ENCODE data around the gene MYO7B. TPM values are rescaled to one million over a fixed set of nuclear protein-coding genes. Genes with fewer than 3 reads are reported as not detected.

Gene MYO7B
- total and polyA plus RNA-seq, 2 donors (not counting 1 experiment from before 2014, with no cell fraction given), result 5.0 to 68.2 TPM

DNA sequence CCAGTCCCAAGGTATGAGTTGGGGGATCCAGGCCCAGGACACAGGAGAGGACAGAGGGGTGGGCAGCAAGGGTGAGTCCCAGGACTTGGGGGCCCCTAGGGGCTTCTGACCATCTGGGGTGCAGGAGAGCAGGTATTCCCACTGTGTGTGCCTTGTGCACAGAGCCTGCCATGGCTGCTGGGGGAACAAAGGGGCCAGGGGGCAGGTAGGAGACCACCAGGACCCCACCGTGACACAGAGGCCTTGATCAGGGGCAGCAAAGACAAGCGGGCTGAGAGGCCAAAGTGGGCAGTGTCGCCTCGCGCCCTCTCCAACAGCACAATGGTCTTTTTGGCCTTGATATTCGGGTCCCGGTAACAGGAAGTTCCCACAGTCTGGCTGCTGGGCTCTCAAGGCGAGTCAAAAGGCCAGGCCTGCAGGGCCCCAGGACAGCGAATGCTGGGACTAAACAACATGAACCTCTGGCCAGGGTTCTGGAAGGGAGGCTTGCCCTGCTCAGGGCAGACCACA lies 98.1 kb downstream of the MYO7B start:
- Mint-ChIP-seq H3K4me1 (peaks cover 92% of the 10 kb centered on the region), H3K9me3 (ENCODE audit: insufficient read depth) (no peaks in the 10 kb centered on the region), H3K27me3 (no peaks in the 10 kb centered on the region), H3K4me3 (peak overlapping the region; percentile 77), H3K27ac (peak overlapping the region; percentile 96)
- DNase-seq, result peak; percentile 44
- POLR2A ChIA-PET, result no interaction called here
- CTCF ChIA-PET, result interaction anchor here (4.1 to 7.3 kb wide), 2 partner anchors 15 to 16 kb away, joined by 22 to 53 read pairs; no protein-coding TSS in a partner anchor
- no peaks in the 10 kb centered on the region for H3K27me3 ChIP-seq (replicated peaks in 1 of 4; ENCODE audit: control extremely low read depth in 1 of 4, control insufficient read depth in 3 of 4, insufficient read depth in 4 of 4, low read length in 3 of 4)
- H2AFZ ChIP-seq (ENCODE audit: insufficient read depth, low read depth, low read length, poor library complexity, severe bottlenecking), result no peak overlapping the region
- no peaks in the 10 kb centered on the region for H3K9me3 ChIP-seq (ENCODE audit: control extremely low read depth in 1 of 3, control insufficient read depth in 2 of 3, insufficient read depth in 1 of 3, low read length in 2 of 3)
- peak overlapping the region; percentile 71 for H3K4me2 ChIP-seq (replicated peaks; ENCODE audit: low read depth, low read length, poor library complexity, severe bottlenecking)
- H3K4me1 ChIP-seq (ENCODE audit: control insufficient read depth in 2 of 2, insufficient read depth in 2 of 2, low read length in 2 of 2), result peaks cover 94 to 100% of the 10 kb centered on the region in 2 donors
- intact Hi-C loops (cut with micrococcal nuclease), result loop anchor here (1.0 to 2.0 kb wide), 2 partner anchors 12 to 15 kb away; no protein-coding TSS in a partner anchor
- TF ChIP-seq, protein P1, sequence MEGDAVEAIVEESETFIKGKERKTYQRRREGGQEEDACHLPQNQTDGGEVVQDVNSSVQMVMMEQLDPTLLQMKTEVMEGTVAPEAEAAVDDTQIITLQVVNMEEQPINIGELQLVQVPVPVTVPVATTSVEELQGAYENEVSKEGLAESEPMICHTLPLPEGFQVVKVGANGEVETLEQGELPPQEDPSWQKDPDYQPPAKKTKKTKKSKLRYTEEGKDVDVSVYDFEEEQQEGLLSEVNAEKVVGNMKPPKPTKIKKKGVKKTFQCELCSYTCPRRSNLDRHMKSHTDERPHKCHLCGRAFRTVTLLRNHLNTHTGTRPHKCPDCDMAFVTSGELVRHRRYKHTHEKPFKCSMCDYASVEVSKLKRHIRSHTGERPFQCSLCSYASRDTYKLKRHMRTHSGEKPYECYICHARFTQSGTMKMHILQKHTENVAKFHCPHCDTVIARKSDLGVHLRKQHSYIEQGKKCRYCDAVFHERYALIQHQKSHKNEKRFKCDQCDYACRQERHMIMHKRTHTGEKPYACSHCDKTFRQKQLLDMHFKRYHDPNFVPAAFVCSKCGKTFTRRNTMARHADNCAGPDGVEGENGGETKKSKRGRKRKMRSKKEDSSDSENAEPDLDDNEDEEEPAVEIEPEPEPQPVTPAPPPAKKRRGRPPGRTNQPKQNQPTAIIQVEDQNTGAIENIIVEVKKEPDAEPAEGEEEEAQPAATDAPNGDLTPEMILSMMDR (IDR thresholded peaks at IDR 0.05), result no peak
- no peak for TF ChIP-seq EZH2 (IDR thresholded peaks at IDR 0.05; ENCODE audit: borderline replicate concordance, insufficient read depth, low read depth, low read length, poor library complexity, severe bottlenecking)
- peak overlapping the region; percentile 80 to 92 for H3K27ac ChIP-seq (ENCODE audit: low read length in 2 of 2)
- H3K36me3 ChIP-seq (replicated peaks in 1 of 2; ENCODE audit: control extremely low read depth in 1 of 2, control insufficient read depth in 1 of 2, extremely low read depth in 1 of 2, insufficient read depth in 2 of 2, low read length in 1 of 2), result no peaks in the 10 kb centered on the region
- WGBS (ENCODE audit: insufficient coverage), result 80% methylated on average over 9 of the region's 9 CpGs
- H3K4me3 ChIP-seq (ENCODE audit: control extremely low read depth in 1 of 5, extremely low read depth in 1 of 5, insufficient read depth in 1 of 5, low read depth in 2 of 5, low read length in 4 of 5), result no peak overlapping the region
- no peaks in the 10 kb centered on the region for H4K20me1 ChIP-seq (ENCODE audit: control insufficient read depth, insufficient read depth, low read length, poor library complexity, severe bottlenecking)
- H3K9ac ChIP-seq (ENCODE audit: low read length), result no peak overlapping the region
- ATAC-seq (ENCODE audit: low read depth), result no peak
- no peaks in the 10 kb centered on the region for H3K79me2 ChIP-seq (ENCODE audit: control insufficient read depth, insufficient read depth, low read length)

DNA sequence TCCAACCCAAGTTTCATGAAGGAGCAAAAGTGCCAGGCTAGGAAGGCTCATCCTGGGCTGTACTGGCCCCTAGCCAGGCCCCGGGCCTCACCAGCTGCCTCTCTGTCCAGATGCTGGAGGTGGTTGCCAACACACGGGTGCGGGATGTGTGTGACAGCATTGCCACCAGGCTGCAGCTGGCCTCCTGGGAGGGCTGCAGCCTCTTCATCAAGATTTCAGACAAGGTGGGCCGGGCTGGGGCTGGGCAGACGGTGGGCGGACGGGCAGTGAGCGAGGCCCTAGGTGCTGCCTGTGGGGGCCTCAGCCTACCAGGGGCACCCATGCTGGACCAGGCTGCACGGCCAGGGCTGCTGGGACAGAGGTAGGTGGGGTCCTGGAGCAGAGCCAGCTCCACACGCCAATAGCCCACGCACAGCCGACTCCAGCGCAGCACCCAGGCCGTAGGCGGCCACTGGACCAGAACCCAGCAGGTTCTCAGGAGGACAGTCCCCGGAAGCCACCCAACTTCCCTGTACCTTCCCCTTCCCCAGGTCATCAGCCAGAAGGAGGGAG lies 98.7 kb downstream of the MYO7B start:
- Histone ChIP-seq H3K27ac (ENCODE audit: low read length in 2 of 2) (peak overlapping the region; percentile 80 to 92), H3K79me2 (ENCODE audit: control insufficient read depth, insufficient read depth, low read length) (no peaks in the 10 kb centered on the region), H3K27me3 (replicated peaks in 1 of 4; ENCODE audit: control extremely low read depth in 1 of 4, control insufficient read depth in 3 of 4, insufficient read depth in 4 of 4, low read length in 3 of 4) (no peaks in the 10 kb centered on the region), H3K9ac (ENCODE audit: low read length) (no peak overlapping the region), H2AFZ (ENCODE audit: insufficient read depth, low read depth, low read length, poor library complexity, severe bottlenecking) (no peak overlapping the region), H3K36me3 (replicated peaks in 1 of 2; ENCODE audit: control extremely low read depth in 1 of 2, control insufficient read depth in 1 of 2, extremely low read depth in 1 of 2, insufficient read depth in 2 of 2, low read length in 1 of 2) (no peaks in the 10 kb centered on the region), H3K4me3 (ENCODE audit: control extremely low read depth in 1 of 5, extremely low read depth in 1 of 5, insufficient read depth in 1 of 5, low read depth in 2 of 5, low read length in 4 of 5) (no peak overlapping the region), H3K9me3 (ENCODE audit: control extremely low read depth in 1 of 3, control insufficient read depth in 2 of 3, insufficient read depth in 1 of 3, low read length in 2 of 3) (no peaks in the 10 kb centered on the region), H3K4me1 (ENCODE audit: control insufficient read depth in 2 of 2, insufficient read depth in 2 of 2, low read length in 2 of 2) (peaks cover 99 to 100% of the 10 kb centered on the region in 2 donors), H3K4me2 (replicated peaks; ENCODE audit: low read depth, low read length, poor library complexity, severe bottlenecking) (peak overlapping the region; percentile 71), H4K20me1 (ENCODE audit: control insufficient read depth, insufficient read depth, low read length, poor library complexity, severe bottlenecking) (no peaks in the 10 kb centered on the region)
- DNase-seq (peak; percentile 54), ATAC-seq (ENCODE audit: low read depth) (no peak)
- intact Hi-C loops (cut with micrococcal nuclease), result loop anchor here (1.0 to 2.0 kb wide), 2 partner anchors 13 to 15 kb away; no protein-coding TSS in a partner anchor
- CTCF ChIA-PET, result interaction anchor here (7.3 kb wide), 1 partner anchor 16 kb away, joined by 53 read pairs; no protein-coding TSS in a partner anchor
- Mint-ChIP-seq H3K4me3 (peak overlapping the region; percentile 59), H3K9me3 (ENCODE audit: insufficient read depth) (no peaks in the 10 kb centered on the region), H3K27me3 (no peaks in the 10 kb centered on the region), H3K27ac (peak overlapping the region; percentile 96), H3K4me1 (peaks cover 93% of the 10 kb centered on the region)
- POLR2A ChIA-PET, result no interaction called here
- WGBS (ENCODE audit: insufficient coverage), result 5% methylated on average over 7 of the region's 16 CpGs
- TF ChIP-seq, protein P1 (IDR thresholded peaks at IDR 0.05), result no peak
- TF ChIP-seq EZH2 (IDR thresholded peaks at IDR 0.05; ENCODE audit: borderline replicate concordance, insufficient read depth, low read depth, low read length, poor library complexity, severe bottlenecking), result no peak

Data from B cell (primary cell).